ENCODE results near the gene FAM107B. TPM values are rescaled to one million over a fixed set of nuclear protein-coding genes. Genes with fewer than 3 reads are reported as not detected.

Gene FAM107B
- total and polyA plus RNA-seq, 2 of the 13 experiments (the other 11 are each of a cell fraction or from before 2014, with no cell fraction given) = 15.7 to 24.8 TPM

- Histone ChIP-seq H3K4me1 (ENCODE audit: insufficient read depth, low read length) (peaks cover 82% of the 10 kb centered on the region), H3K79me2 (ENCODE audit: insufficient read depth, low read length) (no peaks in the 10 kb centered on the region), H3K9ac (ENCODE audit: insufficient read depth, low read depth, low read length) (no peak overlapping the region), H3K4me3 (replicated peaks in 1 of 3; ENCODE audit: insufficient read depth in 1 of 3, low read depth in 2 of 3, low read length in 3 of 3) (no peak overlapping the region), H3K27me3 (ENCODE audit: control insufficient read depth in 1 of 2, insufficient read depth in 2 of 2, low read length in 2 of 2) (no peaks in the 10 kb centered on the region), H3K9me3 (ENCODE audit: low read length) (no peaks in the 10 kb centered on the region), H4K20me1 (ENCODE audit: insufficient read depth, low read length) (no peaks in the 10 kb centered on the region), H2AFZ (ENCODE audit: low read length) (no peak overlapping the region), H3K36me3 (replicated peaks in 1 of 2; ENCODE audit: control insufficient read depth in 1 of 2, insufficient read depth in 2 of 2, low read length in 2 of 2) (no peaks in the 10 kb centered on the region), H3K27ac (ENCODE audit: extremely low read length, insufficient read depth, low read length) (no peak overlapping the region), H3K4me2 (ENCODE audit: low read depth, low read length) (no peak overlapping the region)
- DNase-seq (ENCODE audit: low spot score) = no peak
- no peak for ATAC-seq
- CTCF ChIA-PET (ENCODE audit: low intra/inter-chr PET ratio, low total read pairs) = no interaction called here
- FAIRE-seq = no peak
- TF ChIP-seq ZNF580 (CRISPR knock-in tag; IDR thresholded peaks at IDR 0.05; ENCODE audit: borderline replicate concordance, low read depth) (no peak), ZNF251 (CRISPR knock-in tag; IDR thresholded peaks at IDR 0.05) (no peak), ZNF816 (CRISPR knock-in tag; IDR thresholded peaks at IDR 0.05; ENCODE audit: borderline replicate concordance) (no peak), RBAK (CRISPR knock-in tag; IDR thresholded peaks at IDR 0.05) (no peak), ZHX1 (CRISPR knock-in tag; IDR thresholded peaks at IDR 0.05; ENCODE audit: low read depth) (no peak), TFDP2 (CRISPR knock-in tag; IDR thresholded peaks at IDR 0.05) (no peak), MYPOP (CRISPR knock-in tag; IDR thresholded peaks at IDR 0.05) (no peak), ZBTB1 (CRISPR knock-in tag; IDR thresholded peaks at IDR 0.05; ENCODE audit: borderline replicate concordance) (no peak), PBX2 (CRISPR knock-in tag; IDR thresholded peaks at IDR 0.05) (no peak), FOXO4 (CRISPR knock-in tag; conservative IDR thresholded peaks at IDR 0.05) (no peak), ETV6 (CRISPR knock-in tag; conservative IDR thresholded peaks at IDR 0.05) (no peak)
- WGBS (ENCODE audit: low lambda C conversion rate) = 92% methylated on average over 1 of the region's 1 CpG
- intact Hi-C loops (cut with micrococcal nuclease; ENCODE audit: unreplicated experiment) = loop anchor here (5.0 to 10.0 kb wide), 3 partner anchors 57 to 346 kb away; partner anchors contain the start of genes CDNF, DCLRE1C, HSPA14 and MEIG1
- no TSS peak for BruUV-seq (replicated peaks)
- POLR2A ChIA-PET = no interaction called here
- in situ Hi-C loops (cut with HindIII; ENCODE audit: extremely low pct_ligation_motif_present, low pct_unique_long_range_greater_than_20kb) = no loop called here
Observed at GRCh38 chr10:14609178-14609577, 165.5 kb downstream of the FAM107B start.
